ENCODE results near the gene TEX52.
"Not testable (repeated sequence)": the region's sequence is repeated elsewhere in the genome, so short reads cannot be mapped to it uniquely, and the experiment has no call there.

The TEX52 gene

GRCh38 chr12:2863402-2863801 is 6.6 kb upstream of the TEX52 start:
- DNase-seq, result not testable (repeated sequence)

GRCh38 chr12:2862876-2863275 is 6.0 kb upstream of the TEX52 start:
- no peak for DNase-seq

GRCh38 chr12:2860170-2860569 is 3.3 kb upstream of the TEX52 start:
- no peak for DNase-seq

- DNase-seq, result no peak
These were observed 2.1 kb upstream of the TEX52 start for GRCh38 chr12:2858944-2859421.

- no peak for DNase-seq
These were observed 1.5 kb upstream of the TEX52 start for GRCh38 chr12:2858334-2858733.

GRCh38 chr12:2857576-2857975 is 737 bp upstream of the TEX52 start:
- no peak for DNase-seq

GRCh38 chr12:2856051-2856450 is 788 bp downstream of the TEX52 start:
- DNase-seq, result no peak

- DNase-seq, result no peak
These were observed 1.3 kb downstream of the TEX52 start for GRCh38 chr12:2855546-2855945.

- no peak for DNase-seq
These were observed 2.0 kb downstream of the TEX52 start for GRCh38 chr12:2854669-2855453.

- DNase-seq, result peak; percentile 18
These were observed 3.2 kb downstream of the TEX52 start for GRCh38 chr12:2853626-2854025.

- no peak for DNase-seq
These were observed 4.9 kb downstream of the TEX52 start for GRCh38 chr12:2851931-2852330.

- no peak for DNase-seq
These were observed 11.6 kb downstream of the TEX52 start for GRCh38 chr12:2845280-2845679.

- no peak for DNase-seq
These were observed 12.1 kb downstream of the TEX52 start for GRCh38 chr12:2844786-2845185.

GRCh38 chr12:2842948-2843347 is 13.9 kb downstream of the TEX52 start:
- DNase-seq, result no peak

GRCh38 chr12:2841056-2841650 is 15.7 kb downstream of the TEX52 start:
- no peak for DNase-seq

GRCh38 chr12:2836574-2836973 is 20.3 kb downstream of the TEX52 start:
- DNase-seq, result no peak

GRCh38 chr12:2835691-2836403 is 21.0 kb downstream of the TEX52 start:
- no peak for DNase-seq

GRCh38 chr12:2834581-2835491 is 22.0 kb downstream of the TEX52 start, which contains the start of gene NRIP2:
NRIP2 (minus strand) TSS chr12:2835035; CDS start chr12:2834983, 52 bp downstream.
- DNase-seq, result no peak

GRCh38 chr12:2833810-2834209 is 23.0 kb downstream of the TEX52 start:
- no peak for DNase-seq

GRCh38 chr12:2833327-2833726 is 23.5 kb downstream of the TEX52 start:
- no peak for DNase-seq

GRCh38 chr12:2832550-2833127 is 24.2 kb downstream of the TEX52 start:
- DNase-seq, result no peak

- no peak for DNase-seq
These were observed 27.6 kb downstream of the TEX52 start for GRCh38 chr12:2829275-2829674.
